ENCODE data around the gene JMJD4.
A peak's percentile ranks its signal among the peaks of the same experiment; 100 is the strongest.

The JMJD4 gene

GRCh38 chr1:227769047-227769935 lies 34.2 kb upstream of the JMJD4 start:
- 96% methylated on average over 19 of the region's 20 CpGs for WGBS (ENCODE audit: insufficient coverage)
- H3K9me3 ChIP-seq (ENCODE audit: control extremely low read depth in 1 of 5, control insufficient read depth in 4 of 5, insufficient read depth in 2 of 5, low read depth in 1 of 5, low read length in 4 of 5), result no peaks in the 10 kb centered on the region
- H3K4me3 ChIP-seq (ENCODE audit: control insufficient read depth in 1 of 7, extremely low read depth in 1 of 7, insufficient read depth in 4 of 7, low read depth in 2 of 7, low read length in 6 of 7), result no peak overlapping the region
- peaks cover 0 to 25% (median 19%) of the 10 kb centered on the region in 4 experiments for H3K4me1 ChIP-seq (ENCODE audit: control extremely low read depth in 1 of 4, control insufficient read depth in 4 of 4, insufficient read depth in 4 of 4, low read length in 3 of 4)
- ChIA-PET POLR2A (no interaction called here), CTCF (no interaction called here)
- no peaks in the 10 kb centered on the region for H3K27me3 ChIP-seq (replicated peaks in 2 of 5; ENCODE audit: control insufficient read depth in 4 of 5, insufficient read depth in 5 of 5, low read length in 4 of 5)
- no peak for DNase-seq
- no peak overlapping the region for H3K27ac ChIP-seq (ENCODE audit: insufficient read depth in 1 of 2, low read depth in 1 of 2, low read length in 2 of 2, poor library complexity in 1 of 2, severe bottlenecking in 2 of 2)
- H3K36me3 ChIP-seq (ENCODE audit: control insufficient read depth in 4 of 4, insufficient read depth in 4 of 4, low read length in 3 of 4), result peaks cover 11 to 49% (median 27%) of the 10 kb centered on the region in 4 experiments

GRCh38 chr1:227768640-227769039 lies 33.5 kb upstream of the JMJD4 start:
- Histone ChIP-seq H3K27ac (ENCODE audit: insufficient read depth in 1 of 2, low read depth in 1 of 2, low read length in 2 of 2, poor library complexity in 1 of 2, severe bottlenecking in 2 of 2) (no peak overlapping the region), H3K4me3 (ENCODE audit: control insufficient read depth in 1 of 7, extremely low read depth in 1 of 7, insufficient read depth in 4 of 7, low read depth in 2 of 7, low read length in 6 of 7) (no peak overlapping the region), H3K36me3 (ENCODE audit: control insufficient read depth in 4 of 4, insufficient read depth in 4 of 4, low read length in 3 of 4) (peaks cover 11 to 50% (median 27%) of the 10 kb centered on the region in 4 experiments), H3K27me3 (replicated peaks in 2 of 5; ENCODE audit: control insufficient read depth in 4 of 5, insufficient read depth in 5 of 5, low read length in 4 of 5) (no peaks in the 10 kb centered on the region), H3K4me1 (ENCODE audit: control extremely low read depth in 1 of 4, control insufficient read depth in 4 of 4, insufficient read depth in 4 of 4, low read length in 3 of 4) (peaks cover 0 to 31% (median 26%) of the 10 kb centered on the region in 4 experiments), H3K9me3 (ENCODE audit: control extremely low read depth in 1 of 5, control insufficient read depth in 4 of 5, insufficient read depth in 2 of 5, low read depth in 1 of 5, low read length in 4 of 5) (no peaks in the 10 kb centered on the region)
- ChIA-PET POLR2A (no interaction called here), CTCF (no interaction called here)
- WGBS (ENCODE audit: insufficient coverage), result 100% methylated on average over 3 of the region's 6 CpGs
- DNase-seq, result no peak

- ChIA-PET POLR2A (no interaction called here), CTCF (no interaction called here)
- H3K4me3 ChIP-seq (ENCODE audit: control insufficient read depth in 1 of 7, extremely low read depth in 1 of 7, insufficient read depth in 4 of 7, low read depth in 2 of 7, low read length in 6 of 7), result no peak overlapping the region
- 97% methylated on average over 7 of the region's 7 CpGs for WGBS (ENCODE audit: insufficient coverage)
- H3K27ac ChIP-seq (ENCODE audit: insufficient read depth in 1 of 2, low read depth in 1 of 2, low read length in 2 of 2, poor library complexity in 1 of 2, severe bottlenecking in 2 of 2), result no peak overlapping the region
- peaks cover 0 to 37% (median 31%) of the 10 kb centered on the region in 4 experiments for H3K4me1 ChIP-seq (ENCODE audit: control extremely low read depth in 1 of 4, control insufficient read depth in 4 of 4, insufficient read depth in 4 of 4, low read length in 3 of 4)
- H3K9me3 ChIP-seq (ENCODE audit: control extremely low read depth in 1 of 5, control insufficient read depth in 4 of 5, insufficient read depth in 2 of 5, low read depth in 1 of 5, low read length in 4 of 5), result no peaks in the 10 kb centered on the region
- DNase-seq, result no peak
- peaks cover 11 to 54% (median 27%) of the 10 kb centered on the region in 4 experiments for H3K36me3 ChIP-seq (ENCODE audit: control insufficient read depth in 4 of 4, insufficient read depth in 4 of 4, low read length in 3 of 4)
- H3K27me3 ChIP-seq (replicated peaks in 2 of 5; ENCODE audit: control insufficient read depth in 4 of 5, insufficient read depth in 5 of 5, low read length in 4 of 5), result no peaks in the 10 kb centered on the region
Observed at GRCh38 chr1:227768125-227768439, 33.0 kb upstream of the JMJD4 start.

GRCh38 chr1:227767401-227768124 lies 32.5 kb upstream of the JMJD4 start:
- no peak overlapping the region for H3K4me3 ChIP-seq (ENCODE audit: control insufficient read depth in 1 of 7, extremely low read depth in 1 of 7, insufficient read depth in 4 of 7, low read depth in 2 of 7, low read length in 6 of 7)
- ChIA-PET CTCF (interaction anchor here (1.6 to 2.1 kb wide), 2 partner anchors 8 to 187 kb away, joined by 4 to 8 read pairs; no protein-coding TSS in a partner anchor), POLR2A (no interaction called here)
- peaks cover 11 to 54% (median 27%) of the 10 kb centered on the region in 4 experiments for H3K36me3 ChIP-seq (ENCODE audit: control insufficient read depth in 4 of 4, insufficient read depth in 4 of 4, low read length in 3 of 4)
- H3K27ac ChIP-seq (ENCODE audit: insufficient read depth in 1 of 2, low read depth in 1 of 2, low read length in 2 of 2, poor library complexity in 1 of 2, severe bottlenecking in 2 of 2), result no peak overlapping the region
- DNase-seq, result no peak
- no peaks in the 10 kb centered on the region for H3K27me3 ChIP-seq (replicated peaks in 2 of 5; ENCODE audit: control insufficient read depth in 4 of 5, insufficient read depth in 5 of 5, low read length in 4 of 5)
- H3K4me1 ChIP-seq (ENCODE audit: control extremely low read depth in 1 of 4, control insufficient read depth in 4 of 4, insufficient read depth in 4 of 4, low read length in 3 of 4), result peaks cover 0 to 42% (median 37%) of the 10 kb centered on the region in 4 experiments
- 96% methylated on average over 5 of the region's 6 CpGs for WGBS (ENCODE audit: insufficient coverage)
- H3K9me3 ChIP-seq (ENCODE audit: control extremely low read depth in 1 of 5, control insufficient read depth in 4 of 5, insufficient read depth in 2 of 5, low read depth in 1 of 5, low read length in 4 of 5), result no peaks in the 10 kb centered on the region

GRCh38 chr1:227766653-227767277 lies 31.7 kb upstream of the JMJD4 start:
- no peaks in the 10 kb centered on the region for H3K27me3 ChIP-seq (replicated peaks in 2 of 5; ENCODE audit: control insufficient read depth in 4 of 5, insufficient read depth in 5 of 5, low read length in 4 of 5)
- ChIA-PET CTCF (interaction anchor here (0.7 to 2.7 kb wide), 7 partner anchors 9 to 200 kb away, joined by 3 to 13 read pairs (median 4); no protein-coding TSS in a partner anchor), POLR2A (no interaction called here)
- 52% methylated on average over 18 of the region's 19 CpGs for WGBS (ENCODE audit: insufficient coverage)
- H3K4me3 ChIP-seq (ENCODE audit: control insufficient read depth in 1 of 7, extremely low read depth in 1 of 7, insufficient read depth in 4 of 7, low read depth in 2 of 7, low read length in 6 of 7), result no peak overlapping the region
- H3K36me3 ChIP-seq (ENCODE audit: control insufficient read depth in 4 of 4, insufficient read depth in 4 of 4, low read length in 3 of 4), result peaks cover 11 to 57% (median 26%) of the 10 kb centered on the region in 4 experiments
- no peak overlapping the region for H3K27ac ChIP-seq (ENCODE audit: insufficient read depth in 1 of 2, low read depth in 1 of 2, low read length in 2 of 2, poor library complexity in 1 of 2, severe bottlenecking in 2 of 2)
- peaks cover 0 to 50% (median 45%) of the 10 kb centered on the region in 4 experiments for H3K4me1 ChIP-seq (ENCODE audit: control extremely low read depth in 1 of 4, control insufficient read depth in 4 of 4, insufficient read depth in 4 of 4, low read length in 3 of 4)
- no peaks in the 10 kb centered on the region for H3K9me3 ChIP-seq (ENCODE audit: control extremely low read depth in 1 of 5, control insufficient read depth in 4 of 5, insufficient read depth in 2 of 5, low read depth in 1 of 5, low read length in 4 of 5)
- DNase-seq, result no peak

- Histone ChIP-seq H3K36me3 (ENCODE audit: control insufficient read depth in 4 of 4, insufficient read depth in 4 of 4, low read length in 3 of 4) (peaks cover 11 to 63% (median 29%) of the 10 kb centered on the region in 4 experiments), H3K4me1 (ENCODE audit: control extremely low read depth in 1 of 4, control insufficient read depth in 4 of 4, insufficient read depth in 4 of 4, low read length in 3 of 4) (peaks cover 0 to 52% (median 47%) of the 10 kb centered on the region in 4 experiments), H3K27ac (ENCODE audit: insufficient read depth in 1 of 2, low read depth in 1 of 2, low read length in 2 of 2, poor library complexity in 1 of 2, severe bottlenecking in 2 of 2) (no peak overlapping the region), H3K9me3 (ENCODE audit: control extremely low read depth in 1 of 5, control insufficient read depth in 4 of 5, insufficient read depth in 2 of 5, low read depth in 1 of 5, low read length in 4 of 5) (no peaks in the 10 kb centered on the region), H3K27me3 (replicated peaks in 2 of 5; ENCODE audit: control insufficient read depth in 4 of 5, insufficient read depth in 5 of 5, low read length in 4 of 5) (no peaks in the 10 kb centered on the region), H3K4me3 (ENCODE audit: control insufficient read depth in 1 of 7, extremely low read depth in 1 of 7, insufficient read depth in 4 of 7, low read depth in 2 of 7, low read length in 6 of 7) (no peak overlapping the region)
- ChIA-PET POLR2A (no interaction called here), CTCF (interaction anchor here (0.6 to 2.7 kb wide), 10 partner anchors 9 to 335 kb away, joined by 3 to 13 read pairs (median 4); no protein-coding TSS in a partner anchor)
- WGBS (ENCODE audit: insufficient coverage), result 36% methylated on average over 15 of the region's 17 CpGs
- peak; percentile 44 to 95 (median 93) for DNase-seq
Observed at GRCh38 chr1:227766015-227766634, 31.0 kb upstream of the JMJD4 start.

Measured in common myeloid progenitor, CD34-positive (primary cell).